ENCODE results near the gene POC1A. TPM values are rescaled to one million over a fixed set of nuclear protein-coding genes. Genes with fewer than 3 reads are reported as not detected.

POC1A gene
- total and polyA plus RNA-seq, 2 of the 8 experiments (the other 6 are each of a cell fraction or from before 2014, with no cell fraction given): 35.7 to 39.2 TPM

GRCh38 chr3:52119099-52119498 lies 35.1 kb downstream of the POC1A start (continued):
- TF ChIP-seq CHD7 (IDR thresholded peaks at IDR 0.05; ENCODE audit: insufficient replicate concordance, low read length) (no peak), FOSL1 (IDR thresholded peaks at IDR 0.05; ENCODE audit: insufficient read depth, low read depth, low read length) (no peak), BCL11A (IDR thresholded peaks at IDR 0.05; ENCODE audit: low read depth in 2 of 2, low read length in 2 of 2) (no peak), JUND (IDR thresholded peaks at IDR 0.05; ENCODE audit: low read length) (no peak), ATF2 (IDR thresholded peaks at IDR 0.05; ENCODE audit: low read length) (no peak), TAF7 (optimal IDR thresholded peaks at IDR 0.05; ENCODE audit: borderline replicate concordance, low read depth, low read length) (no peak), NRF1 (IDR thresholded peaks at IDR 0.05; ENCODE audit: low read depth, low read length) (no peak), RXRA (IDR thresholded peaks at IDR 0.05; ENCODE audit: insufficient read depth, low read depth, low read length) (no peak), SIRT6 (IDR thresholded peaks at IDR 0.05; ENCODE audit: low read length) (no peak), TBP (IDR thresholded peaks at IDR 0.05; ENCODE audit: low read depth, low read length) (no peak), ZNF274 (IDR thresholded peaks at IDR 0.05; ENCODE audit: borderline replicate concordance, extremely low read depth, low read length) (no peak)

Data from H1 (cell line).